HG03460 (cell line): ENCODE data around the gene GPRIN2.

Experiments used
- ATAC-seq: cut with Tn5 transposase; IDR thresholded peaks from one replicate; pipeline ENCODE4 v1.9.1; 2021; ENCODE audit not compliant: unreplicated experiment

The GPRIN2 gene

GRCh38 chr10:46550076-46550790, 6.2 kb downstream of the GPRIN2 start:
- ATAC-seq = no peak

- ATAC-seq = no peak
Measured at GRCh38 chr10:46549171-46550075, 7.0 kb downstream of the GPRIN2 start.

- ATAC-seq = no peak
Measured at GRCh38 chr10:46548498-46549090, 7.9 kb downstream of the GPRIN2 start.

- no peak for ATAC-seq
Measured at GRCh38 chr10:46547541-46548497, 8.6 kb downstream of the GPRIN2 start.

- no peak for ATAC-seq
Measured at GRCh38 chr10:46546591-46547540, 9.6 kb downstream of the GPRIN2 start.

GRCh38 chr10:46545861-46546590, 10.4 kb downstream of the GPRIN2 start:
- ATAC-seq = no peak

GRCh38 chr10:46544989-46545791, 11.3 kb downstream of the GPRIN2 start:
- no peak for ATAC-seq

- ATAC-seq = no peak
Measured at GRCh38 chr10:46543466-46544377, 12.7 kb downstream of the GPRIN2 start.

GRCh38 chr10:46542567-46543465, 13.6 kb downstream of the GPRIN2 start:
- no peak for ATAC-seq

GRCh38 chr10:46541735-46542566, 14.5 kb downstream of the GPRIN2 start:
- no peak for ATAC-seq

GRCh38 chr10:46541017-46541661, 15.3 kb downstream of the GPRIN2 start:
- ATAC-seq = no peak

GRCh38 chr10:46540412-46541016, 15.9 kb downstream of the GPRIN2 start:
- no peak for ATAC-seq

GRCh38 chr10:46539596-46540411, 16.7 kb downstream of the GPRIN2 start:
- no peak for ATAC-seq
